Measurements from ENCODE around the gene CCDC40.

- TF ChIP-seq CTCF (IDR thresholded peaks at IDR 0.05 in 2 of 3, conservative IDR thresholded peaks at IDR 0.05 in 1 of 3; ENCODE audit: control insufficient read depth in 2 of 3, extremely low read depth in 1 of 3, insufficient read depth in 1 of 3, low read depth in 3 of 3, low read length in 3 of 3) (no peak), EGR1 (IDR thresholded peaks at IDR 0.05; ENCODE audit: borderline replicate concordance in 1 of 2, low read depth in 2 of 2, low read length in 2 of 2) (no peak), ZSCAN29 (IDR thresholded peaks at IDR 0.05) (no peak), EED (IDR thresholded peaks at IDR 0.05; ENCODE audit: low read depth) (no peak), CBX5 (IDR thresholded peaks at IDR 0.05; ENCODE audit: low read depth) (no peak), HCFC1 (IDR thresholded peaks at IDR 0.05; ENCODE audit: low read length) (no peak), ELK1 (IDR thresholded peaks at IDR 0.05; ENCODE audit: low read depth, low read length) (no peak), SMARCA5 (IDR thresholded peaks at IDR 0.05) (no peak), BHLHE40 (IDR thresholded peaks at IDR 0.05; ENCODE audit: borderline replicate concordance in 1 of 2, low read depth in 2 of 2, low read length in 1 of 2) (no peak), ZNF24 (IDR thresholded peaks at IDR 0.05) (no peak)
- TF ChIP-seq, protein P1, sequence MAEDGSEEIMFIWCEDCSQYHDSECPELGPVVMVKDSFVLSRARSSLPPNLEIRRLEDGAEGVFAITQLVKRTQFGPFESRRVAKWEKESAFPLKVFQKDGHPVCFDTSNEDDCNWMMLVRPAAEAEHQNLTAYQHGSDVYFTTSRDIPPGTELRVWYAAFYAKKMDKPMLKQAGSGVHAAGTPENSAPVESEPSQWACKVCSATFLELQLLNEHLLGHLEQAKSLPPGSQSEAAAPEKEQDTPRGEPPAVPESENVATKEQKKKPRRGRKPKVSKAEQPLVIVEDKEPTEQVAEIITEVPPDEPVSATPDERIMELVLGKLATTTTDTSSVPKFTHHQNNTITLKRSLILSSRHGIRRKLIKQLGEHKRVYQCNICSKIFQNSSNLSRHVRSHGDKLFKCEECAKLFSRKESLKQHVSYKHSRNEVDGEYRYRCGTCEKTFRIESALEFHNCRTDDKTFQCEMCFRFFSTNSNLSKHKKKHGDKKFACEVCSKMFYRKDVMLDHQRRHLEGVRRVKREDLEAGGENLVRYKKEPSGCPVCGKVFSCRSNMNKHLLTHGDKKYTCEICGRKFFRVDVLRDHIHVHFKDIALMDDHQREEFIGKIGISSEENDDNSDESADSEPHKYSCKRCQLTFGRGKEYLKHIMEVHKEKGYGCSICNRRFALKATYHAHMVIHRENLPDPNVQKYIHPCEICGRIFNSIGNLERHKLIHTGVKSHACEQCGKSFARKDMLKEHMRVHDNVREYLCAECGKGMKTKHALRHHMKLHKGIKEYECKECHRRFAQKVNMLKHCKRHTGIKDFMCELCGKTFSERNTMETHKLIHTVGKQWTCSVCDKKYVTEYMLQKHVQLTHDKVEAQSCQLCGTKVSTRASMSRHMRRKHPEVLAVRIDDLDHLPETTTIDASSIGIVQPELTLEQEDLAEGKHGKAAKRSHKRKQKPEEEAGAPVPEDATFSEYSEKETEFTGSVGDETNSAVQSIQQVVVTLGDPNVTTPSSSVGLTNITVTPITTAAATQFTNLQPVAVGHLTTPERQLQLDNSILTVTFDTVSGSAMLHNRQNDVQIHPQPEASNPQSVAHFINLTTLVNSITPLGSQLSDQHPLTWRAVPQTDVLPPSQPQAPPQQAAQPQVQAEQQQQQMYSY (CRISPR knock-in tag; IDR thresholded peaks at IDR 0.05): no peak
- TF ChIP-seq, protein P2, sequence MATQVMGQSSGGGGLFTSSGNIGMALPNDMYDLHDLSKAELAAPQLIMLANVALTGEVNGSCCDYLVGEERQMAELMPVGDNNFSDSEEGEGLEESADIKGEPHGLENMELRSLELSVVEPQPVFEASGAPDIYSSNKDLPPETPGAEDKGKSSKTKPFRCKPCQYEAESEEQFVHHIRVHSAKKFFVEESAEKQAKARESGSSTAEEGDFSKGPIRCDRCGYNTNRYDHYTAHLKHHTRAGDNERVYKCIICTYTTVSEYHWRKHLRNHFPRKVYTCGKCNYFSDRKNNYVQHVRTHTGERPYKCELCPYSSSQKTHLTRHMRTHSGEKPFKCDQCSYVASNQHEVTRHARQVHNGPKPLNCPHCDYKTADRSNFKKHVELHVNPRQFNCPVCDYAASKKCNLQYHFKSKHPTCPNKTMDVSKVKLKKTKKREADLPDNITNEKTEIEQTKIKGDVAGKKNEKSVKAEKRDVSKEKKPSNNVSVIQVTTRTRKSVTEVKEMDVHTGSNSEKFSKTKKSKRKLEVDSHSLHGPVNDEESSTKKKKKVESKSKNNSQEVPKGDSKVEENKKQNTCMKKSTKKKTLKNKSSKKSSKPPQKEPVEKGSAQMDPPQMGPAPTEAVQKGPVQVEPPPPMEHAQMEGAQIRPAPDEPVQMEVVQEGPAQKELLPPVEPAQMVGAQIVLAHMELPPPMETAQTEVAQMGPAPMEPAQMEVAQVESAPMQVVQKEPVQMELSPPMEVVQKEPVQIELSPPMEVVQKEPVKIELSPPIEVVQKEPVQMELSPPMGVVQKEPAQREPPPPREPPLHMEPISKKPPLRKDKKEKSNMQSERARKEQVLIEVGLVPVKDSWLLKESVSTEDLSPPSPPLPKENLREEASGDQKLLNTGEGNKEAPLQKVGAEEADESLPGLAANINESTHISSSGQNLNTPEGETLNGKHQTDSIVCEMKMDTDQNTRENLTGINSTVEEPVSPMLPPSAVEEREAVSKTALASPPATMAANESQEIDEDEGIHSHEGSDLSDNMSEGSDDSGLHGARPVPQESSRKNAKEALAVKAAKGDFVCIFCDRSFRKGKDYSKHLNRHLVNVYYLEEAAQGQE (IDR thresholded peaks at IDR 0.05; ENCODE audit: low read depth, low read length): no peak
Observed at GRCh38 chr17:80107231-80108021, 71.0 kb downstream of the CCDC40 start.
